ENCODE data around the gene PNPLA5. TPM values are rescaled to one million over a fixed set of nuclear protein-coding genes. Genes with fewer than 3 reads are reported as not detected.
A peak's percentile ranks its signal among the peaks of the same experiment; 100 is the strongest.

PNPLA5 gene
- total and polyA plus RNA-seq, 2 of the 13 experiments (the other 11 are each of a cell fraction or from before 2014, with no cell fraction given): not detected

- no peak for TF ChIP-seq E2F2 (CRISPR knock-in tag; IDR thresholded peaks at IDR 0.05; ENCODE audit: borderline replicate concordance)
- TF ChIP-seq CSRNP1 (CRISPR knock-in tag; IDR thresholded peaks at IDR 0.05): no peak
- TF ChIP-seq EEA1 (CRISPR knock-in tag; IDR thresholded peaks at IDR 0.05; ENCODE audit: borderline replicate concordance): no peak
- TF ChIP-seq ZNF318 (CRISPR knock-in tag; IDR thresholded peaks at IDR 0.05): no peak
- TF ChIP-seq ZNF232 (CRISPR knock-in tag; IDR thresholded peaks at IDR 0.05; ENCODE audit: borderline replicate concordance): peak; percentile 96
- TF ChIP-seq IKZF5 (CRISPR knock-in tag; IDR thresholded peaks at IDR 0.05): peak; percentile 41; the same call in 1 of the 2 replicates
- TF ChIP-seq ZNF562 (CRISPR knock-in tag; IDR thresholded peaks at IDR 0.05; ENCODE audit: borderline replicate concordance): no peak
- no peak for TF ChIP-seq BATF2 (CRISPR knock-in tag; IDR thresholded peaks at IDR 0.05)
- TF ChIP-seq SP5 (CRISPR knock-in tag; IDR thresholded peaks at IDR 0.05; ENCODE audit: borderline replicate concordance, low read depth): no peak
- no peak for TF ChIP-seq MAF1 (CRISPR knock-in tag; IDR thresholded peaks at IDR 0.05; ENCODE audit: borderline replicate concordance)
- TF ChIP-seq KDM2A (CRISPR knock-in tag; IDR thresholded peaks at IDR 0.05; ENCODE audit: borderline replicate concordance, low read depth): peak; percentile 57; the same call in 1 of the 2 replicates
- peak; percentile 50; the same call in 1 of the 2 replicates for TF ChIP-seq HOXA3 (CRISPR knock-in tag; IDR thresholded peaks at IDR 0.05)
- no peak for TF ChIP-seq KMT2A (CRISPR knock-in tag; IDR thresholded peaks at IDR 0.05)
- TF ChIP-seq ZNF367 (CRISPR knock-in tag; IDR thresholded peaks at IDR 0.05; ENCODE audit: borderline replicate concordance): peak; percentile 64; the same call in 1 of the 2 replicates
- no peak for TF ChIP-seq HHEX (CRISPR knock-in tag; IDR thresholded peaks at IDR 0.05)
- TF ChIP-seq ZFY (CRISPR knock-in tag; IDR thresholded peaks at IDR 0.05): no peak
These were observed 23.8 kb downstream of the PNPLA5 start (continued) for GRCh38 chr22:43867839-43868635.

Measured in HepG2 (cell line).